HL-60 (cell line): ENCODE results near the gene KLHL15.

Experiments used
- GABPA ChIP-seq: IDR thresholded peaks from 2 replicates; pipeline ENCODE4 v1.6.1; 2012; ENCODE audit warnings: low read depth
- SPI1 ChIP-seq: IDR thresholded peaks from 2 replicates; pipeline ENCODE4 v1.6.1; 2012; ENCODE audit warnings: low read depth, mild to moderate bottlenecking, borderline replicate concordance
- TF ChIP-seq, protein P1 (sequence below): IDR thresholded peaks from one replicate; pipeline ENCODE4 v1.5.1; 2011; ENCODE audit warnings: low read length, control low read depth, inconsistent platforms; ENCODE audit not compliant: insufficient read depth
- TF ChIP-seq, protein P2 (sequence below): IDR thresholded peaks from 2 replicates; pipeline ENCODE4 v1.6.1; 2012; ENCODE audit warnings: low read depth; ENCODE audit not compliant: insufficient replicate concordance

DNA sequence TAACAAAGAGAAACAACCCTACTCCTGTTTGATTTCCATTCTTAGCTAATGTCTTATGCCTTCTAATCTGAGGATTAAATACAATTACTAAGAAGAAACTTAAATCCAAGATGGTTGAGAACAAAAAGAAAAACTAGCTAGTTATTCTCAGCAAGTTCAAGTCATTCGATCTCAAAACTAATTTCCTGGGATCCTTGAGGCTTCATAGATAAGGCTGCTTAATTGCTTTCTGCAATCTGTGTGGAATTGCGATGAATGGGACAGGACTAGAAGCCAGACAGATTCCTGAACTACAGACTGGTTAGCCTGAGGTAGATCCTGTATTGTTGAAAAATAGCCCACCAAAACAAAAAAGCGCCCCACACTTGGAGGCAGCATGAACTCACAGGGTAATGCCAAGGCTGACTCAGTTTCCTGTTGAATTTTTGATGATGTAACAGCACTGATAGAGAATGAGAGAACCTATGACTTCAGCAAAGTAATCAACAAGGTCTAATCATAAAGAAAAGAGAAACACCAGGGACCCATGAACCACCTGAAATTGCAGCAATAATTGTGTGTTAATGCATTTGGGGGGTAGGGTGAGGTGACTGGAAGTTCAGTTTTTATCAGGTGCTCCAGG lies 33.9 kb downstream of the KLHL15 start:
- TF ChIP-seq, protein P1, sequence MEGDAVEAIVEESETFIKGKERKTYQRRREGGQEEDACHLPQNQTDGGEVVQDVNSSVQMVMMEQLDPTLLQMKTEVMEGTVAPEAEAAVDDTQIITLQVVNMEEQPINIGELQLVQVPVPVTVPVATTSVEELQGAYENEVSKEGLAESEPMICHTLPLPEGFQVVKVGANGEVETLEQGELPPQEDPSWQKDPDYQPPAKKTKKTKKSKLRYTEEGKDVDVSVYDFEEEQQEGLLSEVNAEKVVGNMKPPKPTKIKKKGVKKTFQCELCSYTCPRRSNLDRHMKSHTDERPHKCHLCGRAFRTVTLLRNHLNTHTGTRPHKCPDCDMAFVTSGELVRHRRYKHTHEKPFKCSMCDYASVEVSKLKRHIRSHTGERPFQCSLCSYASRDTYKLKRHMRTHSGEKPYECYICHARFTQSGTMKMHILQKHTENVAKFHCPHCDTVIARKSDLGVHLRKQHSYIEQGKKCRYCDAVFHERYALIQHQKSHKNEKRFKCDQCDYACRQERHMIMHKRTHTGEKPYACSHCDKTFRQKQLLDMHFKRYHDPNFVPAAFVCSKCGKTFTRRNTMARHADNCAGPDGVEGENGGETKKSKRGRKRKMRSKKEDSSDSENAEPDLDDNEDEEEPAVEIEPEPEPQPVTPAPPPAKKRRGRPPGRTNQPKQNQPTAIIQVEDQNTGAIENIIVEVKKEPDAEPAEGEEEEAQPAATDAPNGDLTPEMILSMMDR: no peak
- TF ChIP-seq GABPA (no peak), SPI1 (no peak)
- TF ChIP-seq, protein P2, sequence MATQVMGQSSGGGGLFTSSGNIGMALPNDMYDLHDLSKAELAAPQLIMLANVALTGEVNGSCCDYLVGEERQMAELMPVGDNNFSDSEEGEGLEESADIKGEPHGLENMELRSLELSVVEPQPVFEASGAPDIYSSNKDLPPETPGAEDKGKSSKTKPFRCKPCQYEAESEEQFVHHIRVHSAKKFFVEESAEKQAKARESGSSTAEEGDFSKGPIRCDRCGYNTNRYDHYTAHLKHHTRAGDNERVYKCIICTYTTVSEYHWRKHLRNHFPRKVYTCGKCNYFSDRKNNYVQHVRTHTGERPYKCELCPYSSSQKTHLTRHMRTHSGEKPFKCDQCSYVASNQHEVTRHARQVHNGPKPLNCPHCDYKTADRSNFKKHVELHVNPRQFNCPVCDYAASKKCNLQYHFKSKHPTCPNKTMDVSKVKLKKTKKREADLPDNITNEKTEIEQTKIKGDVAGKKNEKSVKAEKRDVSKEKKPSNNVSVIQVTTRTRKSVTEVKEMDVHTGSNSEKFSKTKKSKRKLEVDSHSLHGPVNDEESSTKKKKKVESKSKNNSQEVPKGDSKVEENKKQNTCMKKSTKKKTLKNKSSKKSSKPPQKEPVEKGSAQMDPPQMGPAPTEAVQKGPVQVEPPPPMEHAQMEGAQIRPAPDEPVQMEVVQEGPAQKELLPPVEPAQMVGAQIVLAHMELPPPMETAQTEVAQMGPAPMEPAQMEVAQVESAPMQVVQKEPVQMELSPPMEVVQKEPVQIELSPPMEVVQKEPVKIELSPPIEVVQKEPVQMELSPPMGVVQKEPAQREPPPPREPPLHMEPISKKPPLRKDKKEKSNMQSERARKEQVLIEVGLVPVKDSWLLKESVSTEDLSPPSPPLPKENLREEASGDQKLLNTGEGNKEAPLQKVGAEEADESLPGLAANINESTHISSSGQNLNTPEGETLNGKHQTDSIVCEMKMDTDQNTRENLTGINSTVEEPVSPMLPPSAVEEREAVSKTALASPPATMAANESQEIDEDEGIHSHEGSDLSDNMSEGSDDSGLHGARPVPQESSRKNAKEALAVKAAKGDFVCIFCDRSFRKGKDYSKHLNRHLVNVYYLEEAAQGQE: no peak
